Measurements from ENCODE around the gene TIFAB.

- TF ChIP-seq ZNF274 (IDR thresholded peaks at IDR 0.05; ENCODE audit: low read depth, low read length) (no peak), YY1 (IDR thresholded peaks at IDR 0.05; ENCODE audit: insufficient read depth, insufficient read length) (no peak)
Measured at GRCh38 chr5:135458356-135458755, 6.2 kb upstream of the TIFAB start.
